Calu3 (cell line): ENCODE results near the gene TMC8. TPM values are rescaled to one million over a fixed set of nuclear protein-coding genes. Genes with fewer than 3 reads are reported as not detected.

Experiments used
- BruUV-seq: library from RNA; stranded (reverse); fragments of 400-500 nt; replicated peaks from 2 replicates; lab custom pipeline; 2021; lab: Mats Ljungman, UMichigan
- CTCF ChIA-PET: fragments of 300-600 bp; sonication (Branson Sonifier 250); formaldehyde crosslinking; loops from one replicate; lab custom pipeline; 2022; ENCODE audit warnings: antibody characterized with exemption; lab: Charles Lee
- DNase-seq: peaks from one replicate; pipeline ENCODE4 v3.0.0; 2022
- H3K27ac Mint-ChIP-seq: one replicate; pipeline ENCODE4 v1.8.0; 2022; ENCODE audit warnings: mixed read lengths; ENCODE audit not compliant: unreplicated experiment
- H3K27me3 Mint-ChIP-seq: one replicate; pipeline ENCODE4 v1.8.0; 2022; ENCODE audit warnings: mixed read lengths; ENCODE audit not compliant: unreplicated experiment
- H3K36me3 Mint-ChIP-seq: one replicate; pipeline ENCODE4 v1.8.0; 2022; ENCODE audit warnings: mild to moderate bottlenecking, moderate library complexity, mixed read lengths; ENCODE audit not compliant: insufficient read depth, unreplicated experiment
- H3K4me1 Mint-ChIP-seq: one replicate; pipeline ENCODE4 v1.8.0; 2022; ENCODE audit warnings: mild to moderate bottlenecking, low read depth, mixed read lengths; ENCODE audit not compliant: unreplicated experiment
- H3K4me3 Mint-ChIP-seq: one replicate; pipeline ENCODE4 v1.8.0; 2022; ENCODE audit warnings: mild to moderate bottlenecking, low read depth, moderate library complexity, mixed read lengths; ENCODE audit not compliant: unreplicated experiment
- H3K9me3 Mint-ChIP-seq: one replicate; pipeline ENCODE4 v1.8.0; 2022; ENCODE audit warnings: low read depth, mixed read lengths; ENCODE audit not compliant: unreplicated experiment
- CTCF ChIP-seq: fragments of 200-600 bp; IDR thresholded peaks from one replicate; pipeline ENCODE4 v1.8.0; 2022; ENCODE audit warnings: antibody characterized with exemption; ENCODE audit not compliant: unreplicated experiment
- intact Hi-C: fragments of 100-400 bp; cut with micrococcal nuclease; formaldehyde crosslinking; loops from one replicate; pipeline ENCODE4 v1.10.0; 2022; ENCODE audit not compliant: unreplicated experiment
- total RNA-seq: library from RNA; stranded (reverse); gene quantifications from 2 replicates; pipeline ENCODE4 v1.2.3, GENCODE V29; 2022

TMC8 gene
- total RNA-seq, 1 experiment from 2014 or later = 1.1 TPM

DNA sequence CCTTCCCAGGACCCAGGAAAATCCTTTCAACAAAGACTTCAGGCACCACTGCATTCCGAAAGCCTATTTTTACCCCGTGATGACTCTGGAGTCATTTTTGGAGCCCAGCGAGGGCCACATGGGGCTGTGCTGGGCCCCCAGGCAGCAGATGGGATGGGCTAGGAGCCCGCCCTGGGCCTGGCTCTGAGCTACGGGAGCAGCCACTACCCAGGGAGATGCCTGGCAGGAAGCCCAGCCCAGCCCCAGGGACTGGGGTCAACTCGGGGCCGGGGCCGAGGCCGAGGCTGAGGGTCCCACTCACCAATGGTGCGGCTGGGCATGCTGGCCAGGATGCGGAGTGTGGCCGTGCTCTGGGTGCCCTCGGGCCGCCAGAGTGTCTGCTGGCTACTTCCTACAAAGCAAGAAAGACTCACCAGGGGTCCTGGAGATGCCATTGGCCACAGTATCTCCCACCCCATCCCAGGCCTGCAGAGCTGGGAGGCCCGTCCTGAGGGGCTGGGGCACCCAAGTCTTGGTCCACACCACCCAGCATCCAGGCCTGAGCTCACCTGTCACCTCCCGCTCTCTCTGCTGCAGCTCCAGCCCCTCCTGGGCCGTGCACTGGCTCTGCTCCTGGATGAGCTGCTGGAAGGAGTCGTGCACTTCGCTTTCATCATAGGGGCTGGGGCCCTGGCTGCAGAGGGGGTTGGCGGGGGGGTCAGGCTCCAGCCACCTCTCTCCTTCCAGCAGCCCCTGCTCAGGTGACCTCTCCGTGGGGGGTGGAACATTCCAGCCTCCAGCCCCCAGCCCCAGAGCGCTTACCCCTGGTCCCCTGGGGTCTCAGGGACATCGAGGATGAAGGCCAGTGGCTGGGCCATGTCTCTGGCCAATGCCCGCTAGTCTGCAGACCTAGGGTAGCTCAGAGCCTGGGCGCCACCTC, 4.3 kb upstream of the TMC8 start:
- peaks cover 24% of the 10 kb centered on the region for H3K4me1 Mint-ChIP-seq
- TF ChIP-seq CTCF = no peak
- no peak overlapping the region for H3K27ac Mint-ChIP-seq
- no peak overlapping the region for H3K4me3 Mint-ChIP-seq
- DNase-seq = no peak
- H3K27me3 Mint-ChIP-seq = no peaks in the 10 kb centered on the region
- CTCF ChIA-PET = no interaction called here
- intact Hi-C loops = no loop called here
- H3K36me3 Mint-ChIP-seq = peaks cover 56% of the 10 kb centered on the region
- H3K9me3 Mint-ChIP-seq = no peaks in the 10 kb centered on the region
- BruUV-seq = no TSS peak

- TF ChIP-seq CTCF = no peak
- no peak for DNase-seq
- peaks cover 24% of the 10 kb centered on the region for H3K4me1 Mint-ChIP-seq
- intact Hi-C loops = no loop called here
- H3K4me3 Mint-ChIP-seq = peak overlapping the region; percentile 88
- no peaks in the 10 kb centered on the region for H3K9me3 Mint-ChIP-seq
- H3K27ac Mint-ChIP-seq = peak overlapping the region; percentile 58
- H3K36me3 Mint-ChIP-seq = peaks cover 50% of the 10 kb centered on the region
- H3K27me3 Mint-ChIP-seq = no peaks in the 10 kb centered on the region
- no TSS peak for BruUV-seq
- CTCF ChIA-PET = interaction anchor here (1.3 to 2.3 kb wide), 5 partner anchors 15 to 124 kb away, joined by 3 to 7 read pairs (median 5); partner anchors contain the start of genes AFMID and TK1
These were observed 3.7 kb upstream of the TMC8 start for GRCh38 chr17:78126895-78127238.

DNA sequence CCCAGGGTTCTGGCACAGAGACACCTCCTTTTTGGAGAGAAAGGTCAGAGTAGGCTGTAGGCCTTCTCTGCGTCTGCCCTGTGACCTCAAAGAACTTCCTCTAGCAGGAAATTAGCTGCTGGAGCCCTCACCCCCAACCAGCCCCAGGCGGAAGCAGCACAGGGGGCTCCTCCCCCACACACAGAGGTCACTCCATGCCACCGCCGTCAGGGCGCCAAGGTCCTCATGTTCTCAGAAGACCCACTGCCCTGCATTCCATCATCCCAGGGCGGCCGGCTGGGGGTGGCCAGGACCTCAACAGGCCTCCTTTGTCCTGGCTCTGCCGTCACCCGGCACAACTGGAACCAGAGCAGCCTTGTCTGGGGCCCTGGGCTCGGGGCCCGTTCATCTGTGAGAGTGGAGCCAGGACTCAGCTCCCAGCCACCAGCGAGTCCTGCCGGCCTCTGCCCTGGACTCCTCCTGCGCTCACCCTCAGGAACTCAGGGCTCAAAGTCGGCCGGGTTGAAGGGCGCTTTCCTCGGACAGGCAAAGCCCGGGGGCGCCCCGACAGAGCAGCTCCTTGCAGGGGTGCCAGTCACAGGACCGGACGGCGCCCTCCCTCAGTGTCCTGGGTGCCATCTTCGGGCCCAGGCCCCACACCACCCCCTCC, 3.2 kb upstream of the TMC8 start:
- H3K9me3 Mint-ChIP-seq = no peaks in the 10 kb centered on the region
- TF ChIP-seq CTCF = no peak
- H3K4me1 Mint-ChIP-seq = peaks cover 24% of the 10 kb centered on the region
- peaks cover 53% of the 10 kb centered on the region for H3K36me3 Mint-ChIP-seq
- CTCF ChIA-PET = interaction anchor here (0.6 to 2.3 kb wide), 9 partner anchors 12 to 124 kb away, joined by 3 to 7 read pairs (median 5); partner anchors contain the start of genes AFMID and TK1
- no peaks in the 10 kb centered on the region for H3K27me3 Mint-ChIP-seq
- H3K4me3 Mint-ChIP-seq = peak overlapping the region; percentile 88
- TSS peak; percentile 21 for BruUV-seq
- DNase-seq = peak; percentile 61
- peak overlapping the region; percentile 58 for H3K27ac Mint-ChIP-seq
- intact Hi-C loops = no loop called here

- Mint-ChIP-seq H3K9me3 (no peaks in the 10 kb centered on the region), H3K27me3 (no peaks in the 10 kb centered on the region), H3K36me3 (peaks cover 59% of the 10 kb centered on the region), H3K27ac (peak overlapping the region; percentile 58), H3K4me1 (peaks cover 24% of the 10 kb centered on the region), H3K4me3 (peak overlapping the region; percentile 88)
- peak; percentile 63 for DNase-seq
- TF ChIP-seq CTCF = no peak
- CTCF ChIA-PET = interaction anchor here (0.6 to 2.3 kb wide), 12 partner anchors 12 to 123 kb away, joined by 3 to 7 read pairs (median 4); partner anchors contain the start of genes AFMID and TK1
- no TSS peak for BruUV-seq
- intact Hi-C loops = no loop called here
These were observed 2.6 kb upstream of the TMC8 start for GRCh38 chr17:78127888-78128550.
